H1 (cell line): Measurements from ENCODE around the gene DCLRE1B. TPM values are rescaled to one million over a fixed set of nuclear protein-coding genes. Genes with fewer than 3 reads are reported as not detected.

ENCODE experiments used
- CTCF ChIA-PET: fragments of 300-600 bp; sonication (Branson Sonifier 250); formaldehyde crosslinking; loops from one replicate; lab custom pipeline; 2021; ENCODE audit not compliant: partially characterized antibody; lab: Charles Lee
- POLR2A ChIA-PET: fragments of 300-600 bp; sonication (Branson Sonifier 250); formaldehyde crosslinking; loops from one replicate; lab custom pipeline; 2021; ENCODE audit warnings: inconsistent platforms; ENCODE audit not compliant: partially characterized antibody; lab: Charles Lee
- DNase-seq, 2 experiments: peaks; one replicate each; pipeline versions ENCODE4 v3.0.0 to v3.0.0-alpha.2; 2010 to 2022; ENCODE audit warnings: low spot score in 2 of 2, low read depth in 1 of 2, mixed read lengths in 1 of 2
- FAIRE-seq: peaks from 2 replicates; lab custom pipeline; 2011; peaks lifted over from hg19 to GRCh38; lab: Jason Lieb, UNC
- H2AFZ ChIP-seq: 2 replicates; pipeline ENCODE4 v1.8.1; 2012; ENCODE audit warnings: low read length, inconsistent platforms
- H2AK5ac ChIP-seq: 2 replicates; pipeline ENCODE4 v1.6.1; 2013; ENCODE audit warnings: low read depth, low read length
- H2BK120ac ChIP-seq: replicated peaks from 2 replicates; pipeline ENCODE3; 2013; ENCODE audit warnings: low read depth, low read length, inconsistent platforms
- H2BK12ac ChIP-seq: 2 replicates; pipeline ENCODE4 v1.6.1; 2013; ENCODE audit warnings: low read depth, low read length
- H2BK15ac ChIP-seq: 2 replicates; pipeline ENCODE4 v1.6.1; 2013; ENCODE audit warnings: low read length
- H2BK20ac ChIP-seq: 2 replicates; pipeline ENCODE4 v1.6.1; 2013; ENCODE audit warnings: low read length
- H2BK5ac ChIP-seq: 2 replicates; pipeline ENCODE4 v1.6.1; 2013; ENCODE audit warnings: low read depth, low read length
- H3K14ac ChIP-seq: 2 replicates; pipeline ENCODE4 v1.6.1; 2013; ENCODE audit warnings: inconsistent platforms; ENCODE audit not compliant: insufficient read length
- H3K18ac ChIP-seq: 2 replicates; pipeline ENCODE4 v1.6.1; 2013; ENCODE audit warnings: low read length; ENCODE audit errors: extremely low read depth
- H3K23ac ChIP-seq: 2 replicates; pipeline ENCODE4 v1.6.1; 2013; ENCODE audit warnings: inconsistent platforms; ENCODE audit not compliant: insufficient read length
- H3K23me2 ChIP-seq: 2 replicates; pipeline ENCODE4 v1.6.1; 2013; ENCODE audit warnings: low read depth, low read length
- H3K27ac ChIP-seq: 2 replicates; pipeline ENCODE4 v1.6.1; 2011; ENCODE audit warnings: low read depth, low read length, inconsistent platforms
- H3K27me3 ChIP-seq, 4 experiments: replicated peaks in 1 of 4; 1 replicate in 1 of 4; 2 replicates in 3 of 4; pipeline versions ENCODE4 v1.6.1 to v1.8.1; 2011 to 2013; ENCODE audit warnings: low read length in 3 of 4, mild to moderate bottlenecking in 3 of 4, inconsistent platforms in 2 of 4, mixed read lengths in 2 of 4, moderate library complexity in 1 of 4; ENCODE audit not compliant: control insufficient read depth in 3 of 4, insufficient read depth in 3 of 4; ENCODE audit errors: extremely low read depth in 1 of 4
- H3K36me3 ChIP-seq, 4 experiments: 2 replicates each; pipeline versions ENCODE4 v1.6.1 to v1.8.1; 2011 to 2013; ENCODE audit warnings: mild to moderate bottlenecking in 4 of 4, low read length in 3 of 4, moderate library complexity in 2 of 4, control low read depth in 1 of 4, inconsistent platforms in 1 of 4; ENCODE audit not compliant: insufficient read depth in 4 of 4, control insufficient read depth in 2 of 4
- H3K4ac ChIP-seq: replicated peaks from 2 replicates; pipeline ENCODE3; 2013; ENCODE audit warnings: low read length, low read depth, mixed read lengths, inconsistent platforms; ENCODE audit not compliant: insufficient read length
- H3K4me1 ChIP-seq, 4 experiments: replicated peaks in 1 of 4; 1 replicate in 1 of 4; 2 replicates in 3 of 4; pipeline versions ENCODE4 v1.6.1 to v1.8.1; 2011 to 2013; ENCODE audit warnings: low read length in 3 of 4, inconsistent platforms in 2 of 4, mixed read lengths in 1 of 4; ENCODE audit not compliant: insufficient read depth in 4 of 4, control insufficient read depth in 3 of 4
- H3K4me2 ChIP-seq, 2 experiments: 2 replicates each; pipeline versions ENCODE4 v1.6.1 to v1.8.1; 2011 to 2013; ENCODE audit warnings: low read depth in 2 of 2, low read length in 2 of 2, control low read depth in 1 of 2, inconsistent platforms in 1 of 2, mild to moderate bottlenecking in 1 of 2; ENCODE audit not compliant: insufficient read depth in 1 of 2
- H3K4me3 ChIP-seq, 4 experiments: fragments of 200-600, 300-600 bp in 1 of 4; sonication (generic), shearing (Covaris generic), sonication (Bioruptor Twin) in 1 of 4; 2 replicates each; pipeline versions ENCODE4 v1.5.1 to v1.8.1; 2011 to 2016; ENCODE audit warnings: low read length in 4 of 4, low read depth in 3 of 4, control low read depth in 2 of 4, inconsistent platforms in 2 of 4, mild to moderate bottlenecking in 2 of 4, mixed read lengths in 1 of 4, moderate library complexity in 1 of 4; ENCODE audit not compliant: insufficient read depth in 2 of 4; ENCODE audit errors: extremely low read depth in 1 of 4
- H3K56ac ChIP-seq: replicated peaks from 2 replicates; pipeline ENCODE3; 2013; ENCODE audit warnings: low read depth, mild to moderate bottlenecking, mixed read lengths, low read length, inconsistent platforms; ENCODE audit not compliant: insufficient read length
- H3K79me1 ChIP-seq: 2 replicates; pipeline ENCODE4 v1.6.1; 2013; ENCODE audit warnings: low read depth, low read length, control low read depth
- H3K79me2 ChIP-seq, 2 experiments: 2 replicates each; pipeline versions ENCODE4 v1.6.1 to v1.8.1; 2012 to 2013; ENCODE audit warnings: low read length in 2 of 2, mild to moderate bottlenecking in 2 of 2, inconsistent platforms in 1 of 2; ENCODE audit not compliant: insufficient read depth in 2 of 2, control insufficient read depth in 1 of 2
- H3K9ac ChIP-seq, 4 experiments: replicated peaks in 1 of 4; 1 replicate in 1 of 4; 2 replicates in 3 of 4; pipeline versions ENCODE4 v1.6.1 to v1.8.1; 2011 to 2013; ENCODE audit warnings: low read depth in 3 of 4, low read length in 3 of 4, control low read depth in 2 of 4, mild to moderate bottlenecking in 2 of 4, moderate library complexity in 2 of 4, inconsistent platforms in 1 of 4; ENCODE audit errors: extremely low read depth in 1 of 4
- H3K9me3 ChIP-seq, 2 experiments: 2 replicates each; pipeline versions ENCODE4 v1.6.1 to v1.8.1; 2012 to 2013; ENCODE audit warnings: mild to moderate bottlenecking in 2 of 2, moderate library complexity in 2 of 2, control low read depth in 1 of 2, inconsistent platforms in 1 of 2, low read depth in 1 of 2, low read length in 1 of 2, mixed read lengths in 1 of 2; ENCODE audit not compliant: insufficient read depth in 2 of 2
- H4K20me1 ChIP-seq, 2 experiments: replicated peaks in 1 of 2; 2 replicates each; pipeline versions ENCODE3 to v1.8.1; 2011 to 2013; ENCODE audit warnings: inconsistent platforms in 2 of 2, low read length in 2 of 2, mild to moderate bottlenecking in 1 of 2; ENCODE audit not compliant: insufficient read depth in 2 of 2, control insufficient read depth in 1 of 2
- H4K5ac ChIP-seq: 2 replicates; pipeline ENCODE4 v1.6.1; 2013; ENCODE audit warnings: low read length, low read depth, mixed read lengths, inconsistent platforms; ENCODE audit not compliant: insufficient read length
- H4K8ac ChIP-seq: 2 replicates; pipeline ENCODE4 v1.8.0; 2013; ENCODE audit warnings: mild to moderate bottlenecking, moderate library complexity, low read length, inconsistent platforms; ENCODE audit not compliant: insufficient read depth; ENCODE audit errors: extremely low read depth
- H4K91ac ChIP-seq: replicated peaks from 2 replicates; pipeline ENCODE3; 2013; ENCODE audit warnings: low read length, mixed read lengths, inconsistent platforms; ENCODE audit not compliant: insufficient read length
- EGR1 ChIP-seq: IDR thresholded peaks from 2 replicates; pipeline ENCODE4 v1.6.1; 2011; ENCODE audit warnings: low read depth, low read length, borderline replicate concordance
- HDAC2 ChIP-seq, 2 experiments: fragments of 300-600 bp in 1 of 2; sonication (generic) in 1 of 2; IDR thresholded peaks; 2 replicates each; pipeline ENCODE4 v1.6.1; 2011 to 2012; ENCODE audit warnings: low read depth in 2 of 2, low read length in 2 of 2, mild to moderate bottlenecking in 2 of 2, moderate library complexity in 2 of 2, borderline replicate concordance in 1 of 2, inconsistent platforms in 1 of 2
- RBBP5 ChIP-seq: IDR thresholded peaks from 2 replicates; pipeline ENCODE4 v1.7.1; 2012; ENCODE audit warnings: low read depth, mild to moderate bottlenecking, inconsistent platforms, low read length, moderate library complexity, borderline replicate concordance
- SP2 ChIP-seq: IDR thresholded peaks from 2 replicates; pipeline ENCODE4 v1.6.1; 2012; ENCODE audit warnings: mild to moderate bottlenecking, low read length, inconsistent platforms
- SP4 ChIP-seq: IDR thresholded peaks from 2 replicates; pipeline ENCODE4 v1.6.1; 2012; ENCODE audit warnings: low read length, inconsistent platforms
- WGBS, 2 experiments: shearing (Covaris generic) in 1 of 2; methylation state at CpG; one replicate each; pipeline versions ENCODE4 v1.1.6 to v1.1.7; 2013 to 2015; ENCODE audit warnings: low lambda C conversion rate in 2 of 2, mixed read lengths in 2 of 2, inconsistent platforms in 1 of 2, low coverage in 1 of 2, missing lambda C conversion rate in 1 of 2; ENCODE audit not compliant: insufficient replicate concordance in 2 of 2, insufficient coverage in 1 of 2, insufficient read length in 1 of 2; ENCODE audit errors: extremely low coverage in 1 of 2, missing lambda C conversion rate in 1 of 2; 5-methylcytosine and 5-hydroxymethylcytosine counted together
- polyA plus RNA-seq, 7 experiments: library from polyadenylated mRNA; depleted of rRNA in 3 of 7; stranded (reverse) in 5 of 7; unstranded in 2 of 7; fragments of >200 nt in 5 of 7; fragments of 200-250 nt in 2 of 7; gene quantifications; 1 replicate in 5 of 7; 2 replicates in 1 of 7; 4 replicates in 1 of 7; pipeline versions ENCODE4 v1.2.1 to v1.2.3, GENCODE V29; 2011 to 2013; ENCODE audit warnings: missing spikeins in 2 of 7, mixed read lengths in 2 of 7
- total RNA-seq: library from RNA; stranded (reverse); fragmentation: NEBNext Ultra II Directional; extraction: Animal tissue kit (Norgen Biotek cat#: 25700); gene quantifications from 2 replicates; pipeline ENCODE4 v1.2.1, GENCODE V29; 2021

The DCLRE1B gene
- total and polyA plus RNA-seq, 2 of the 8 experiments (the other 6 are each of a cell fraction or from before 2014, with no cell fraction given): 5.5 to 11.0 TPM

DNA sequence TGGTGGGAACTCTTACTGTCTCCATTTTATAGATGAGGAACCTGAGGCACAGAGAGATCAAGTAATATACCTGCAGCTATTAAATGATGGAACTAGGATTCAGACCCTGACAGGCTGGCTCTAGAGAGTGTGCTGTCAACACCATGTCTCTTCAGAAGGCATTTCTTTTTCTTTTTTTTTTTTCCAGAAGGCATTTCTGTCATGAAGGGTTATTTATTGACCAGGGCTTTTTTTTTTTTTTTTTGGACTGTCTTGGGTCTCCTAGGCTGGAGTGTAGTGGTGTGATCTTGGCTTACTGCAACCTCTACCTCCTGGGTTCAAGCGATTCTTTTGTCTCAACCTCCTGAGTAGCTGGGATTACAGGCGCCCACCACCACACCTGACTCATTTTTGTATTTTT, 46.6 kb downstream of the DCLRE1B start:
- H3K4me3 ChIP-seq: no peak overlapping the region
- H3K56ac ChIP-seq: no peak overlapping the region
- no peak overlapping the region for H3K23ac ChIP-seq
- no peak for DNase-seq
- 83% methylated on average over 2 of the region's 2 CpGs; no CpG with 5 or more reads in 1 of the 2 experiments for WGBS, 2 experiments
- H3K27me3 ChIP-seq: no peaks in the 10 kb centered on the region
- no peak overlapping the region for H3K4me2 ChIP-seq
- no peak overlapping the region for H2BK120ac ChIP-seq
- H2BK15ac ChIP-seq: no peak overlapping the region
- no peaks in the 10 kb centered on the region for H3K23me2 ChIP-seq
- no peak overlapping the region for H2BK20ac ChIP-seq
- TF ChIP-seq RBBP5: no peak
- no peak for TF ChIP-seq EGR1
- no peak for TF ChIP-seq HDAC2 (IDR thresholded peaks at IDR 0.05; ENCODE audit: borderline replicate concordance in 1 of 2, low read depth in 2 of 2, low read length in 2 of 2)
- TF ChIP-seq SP2: no peak
- TF ChIP-seq SP4: no peak
- H4K20me1 ChIP-seq: no peaks in the 10 kb centered on the region
- H2BK12ac ChIP-seq: no peak overlapping the region
- no peak overlapping the region for H4K91ac ChIP-seq
- no peak for FAIRE-seq
- H4K5ac ChIP-seq: no peak overlapping the region
- no peak overlapping the region for H3K14ac ChIP-seq
- no peaks in the 10 kb centered on the region for H3K79me1 ChIP-seq
- no peak overlapping the region for H2AK5ac ChIP-seq
- no peak overlapping the region for H3K4ac ChIP-seq
- peaks cover 0 to 13% (median 4%) of the 10 kb centered on the region in 4 experiments; a peak in 5 of 8 replicates for H3K36me3 ChIP-seq
- CTCF ChIA-PET: interaction anchor here (0.6 to 9.3 kb wide), 5 partner anchors 11 to 83 kb away, joined by 3 to 31 read pairs (median 3); no protein-coding TSS in a partner anchor
- no peaks in the 10 kb centered on the region for H3K9me3 ChIP-seq
- H4K8ac ChIP-seq: no peak overlapping the region
- no peak overlapping the region for H2AFZ ChIP-seq
- peaks cover 0 to 12% of the 10 kb centered on the region in 2 experiments; a peak in 1 of 4 replicates for H3K79me2 ChIP-seq
- no peak overlapping the region for H3K27ac ChIP-seq
- POLR2A ChIA-PET: interaction anchor here (0.6 to 1.5 kb wide), 2 partner anchors 13 to 14 kb away, joined by 4 read pairs; no protein-coding TSS in a partner anchor
- H2BK5ac ChIP-seq: no peak overlapping the region
- H3K4me1 ChIP-seq: no peaks in the 10 kb centered on the region
- H3K9ac ChIP-seq: no peak overlapping the region
- no peak overlapping the region for H3K18ac ChIP-seq
